Fibroblast of the aortic adventitia (primary cell): ENCODE results near the gene KCNJ5. TPM values are rescaled to one million over a fixed set of nuclear protein-coding genes. Genes with fewer than 3 reads are reported as not detected.

Experiments
- DNase-seq: peaks from one replicate; pipeline ENCODE4 v3.0.0-alpha.2; 2010; ENCODE audit warnings: low read depth
- H3K4me3 ChIP-seq: 2 replicates; pipeline ENCODE4 v1.5.1; 2011; ENCODE audit warnings: low read depth, mild to moderate bottlenecking, control low read depth, low read length, moderate library complexity
- total RNA-seq: library from RNA; depleted of rRNA; stranded (reverse); fragments of >200 nt; gene quantifications from 2 replicates; pipeline ENCODE4 v1.2.3, GENCODE V29; 2012; ENCODE audit warnings: low replicate concordance
- TF ChIP-seq, protein P1 (sequence below): IDR thresholded peaks from 2 replicates; pipeline ENCODE4 v1.5.1; 2011; ENCODE audit warnings: mild to moderate bottlenecking, low read length, control low read depth, inconsistent platforms; ENCODE audit not compliant: insufficient read depth

Gene KCNJ5
- total RNA-seq, 1 donor: 0.09 TPM

DNA sequence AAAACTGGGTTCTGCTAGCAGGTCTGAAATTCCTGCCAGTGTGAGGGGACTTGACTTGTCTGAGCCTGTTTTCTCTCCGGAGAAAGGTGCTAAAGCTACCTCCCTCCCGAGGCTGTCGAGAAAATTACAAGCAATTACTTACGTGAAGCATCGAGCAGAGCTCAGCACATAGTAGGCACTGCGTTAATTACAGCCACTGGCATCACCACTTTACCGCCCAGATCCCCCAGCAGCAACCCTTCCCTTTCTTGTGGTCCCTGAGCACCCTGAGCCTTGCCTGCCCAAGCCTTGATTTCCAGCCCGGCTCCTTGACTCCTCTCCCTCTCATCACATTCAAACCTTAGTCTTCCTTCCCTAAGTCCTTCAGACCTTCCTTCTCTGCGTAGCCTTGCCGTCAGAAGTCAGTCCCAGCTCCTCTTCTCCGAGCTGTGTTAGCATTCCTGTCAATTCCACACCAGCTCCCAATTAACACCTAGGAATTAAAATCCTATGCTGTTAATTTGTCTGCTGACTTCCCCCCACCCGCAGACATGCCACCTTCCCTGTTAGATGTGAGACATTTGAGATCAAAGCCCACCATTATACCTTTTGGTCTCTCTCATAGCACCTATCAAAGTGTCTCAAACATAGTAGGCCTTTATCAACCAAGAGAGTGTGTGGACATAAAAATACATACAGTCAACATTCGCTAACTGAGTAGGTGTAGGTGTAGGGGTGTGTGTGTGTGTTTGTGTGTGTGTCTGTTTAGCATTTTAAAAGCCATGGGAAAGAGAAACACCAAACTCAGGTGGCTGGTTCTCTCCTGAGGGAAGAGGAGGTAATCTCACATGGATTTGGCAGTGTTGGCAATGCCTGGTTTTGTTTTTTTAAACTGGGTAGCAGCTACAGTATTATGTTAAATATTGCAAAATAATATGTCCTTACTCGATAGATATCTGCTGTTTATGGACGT is 2.8 kb upstream of the KCNJ5 start:
- H3K4me3 ChIP-seq: no peak overlapping the region
- TF ChIP-seq, protein P1, sequence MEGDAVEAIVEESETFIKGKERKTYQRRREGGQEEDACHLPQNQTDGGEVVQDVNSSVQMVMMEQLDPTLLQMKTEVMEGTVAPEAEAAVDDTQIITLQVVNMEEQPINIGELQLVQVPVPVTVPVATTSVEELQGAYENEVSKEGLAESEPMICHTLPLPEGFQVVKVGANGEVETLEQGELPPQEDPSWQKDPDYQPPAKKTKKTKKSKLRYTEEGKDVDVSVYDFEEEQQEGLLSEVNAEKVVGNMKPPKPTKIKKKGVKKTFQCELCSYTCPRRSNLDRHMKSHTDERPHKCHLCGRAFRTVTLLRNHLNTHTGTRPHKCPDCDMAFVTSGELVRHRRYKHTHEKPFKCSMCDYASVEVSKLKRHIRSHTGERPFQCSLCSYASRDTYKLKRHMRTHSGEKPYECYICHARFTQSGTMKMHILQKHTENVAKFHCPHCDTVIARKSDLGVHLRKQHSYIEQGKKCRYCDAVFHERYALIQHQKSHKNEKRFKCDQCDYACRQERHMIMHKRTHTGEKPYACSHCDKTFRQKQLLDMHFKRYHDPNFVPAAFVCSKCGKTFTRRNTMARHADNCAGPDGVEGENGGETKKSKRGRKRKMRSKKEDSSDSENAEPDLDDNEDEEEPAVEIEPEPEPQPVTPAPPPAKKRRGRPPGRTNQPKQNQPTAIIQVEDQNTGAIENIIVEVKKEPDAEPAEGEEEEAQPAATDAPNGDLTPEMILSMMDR: no peak
- no peak for DNase-seq

DNA sequence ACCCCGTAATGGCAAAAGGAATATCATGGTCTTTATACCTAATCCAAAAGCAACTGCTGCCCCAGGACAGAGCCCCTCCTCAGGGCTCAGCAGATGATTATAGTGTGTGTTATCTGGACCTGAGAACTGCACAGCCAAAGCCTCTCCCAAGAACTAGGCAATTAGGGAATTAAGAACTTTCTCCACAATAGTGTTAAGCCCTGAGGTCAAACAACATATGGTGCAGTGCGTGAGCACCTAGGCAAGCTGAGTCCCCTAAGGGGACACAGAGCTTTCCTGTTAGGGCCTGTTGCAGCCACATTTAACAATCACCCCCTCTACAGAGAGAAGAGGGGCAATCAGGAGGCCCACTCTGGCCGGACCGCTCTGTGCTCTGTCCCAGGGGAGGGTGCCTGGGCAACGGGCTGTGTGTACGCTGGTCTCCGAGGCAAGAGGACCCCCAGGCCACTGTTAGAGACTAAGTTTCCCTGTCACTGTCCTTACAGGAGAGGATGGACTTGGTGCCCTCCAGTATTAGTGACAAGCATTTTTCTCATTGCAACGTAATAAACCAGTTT is 1.4 kb upstream of the KCNJ5 start:
- DNase-seq: no peak
- H3K4me3 ChIP-seq: no peak overlapping the region
- TF ChIP-seq, protein P1: no peak

DNA sequence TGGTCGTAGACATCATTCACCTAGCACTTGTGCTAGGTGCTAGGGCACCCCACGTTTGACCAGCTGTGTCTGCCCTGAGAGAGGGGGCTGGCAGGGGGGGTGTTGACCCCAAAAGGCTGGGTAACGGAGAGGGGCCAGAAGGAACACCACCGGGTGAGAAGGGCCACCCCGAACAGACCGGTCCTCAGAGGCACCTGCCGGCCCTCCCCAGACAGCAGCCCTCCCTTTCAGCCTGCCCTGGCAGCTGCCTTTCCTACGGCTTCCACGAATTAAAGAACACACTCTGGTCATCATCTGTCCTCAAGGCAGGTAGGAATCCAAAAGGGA is 977 bp upstream of the KCNJ5 start:
- H3K4me3 ChIP-seq: peak overlapping the region; percentile 60

DNA sequence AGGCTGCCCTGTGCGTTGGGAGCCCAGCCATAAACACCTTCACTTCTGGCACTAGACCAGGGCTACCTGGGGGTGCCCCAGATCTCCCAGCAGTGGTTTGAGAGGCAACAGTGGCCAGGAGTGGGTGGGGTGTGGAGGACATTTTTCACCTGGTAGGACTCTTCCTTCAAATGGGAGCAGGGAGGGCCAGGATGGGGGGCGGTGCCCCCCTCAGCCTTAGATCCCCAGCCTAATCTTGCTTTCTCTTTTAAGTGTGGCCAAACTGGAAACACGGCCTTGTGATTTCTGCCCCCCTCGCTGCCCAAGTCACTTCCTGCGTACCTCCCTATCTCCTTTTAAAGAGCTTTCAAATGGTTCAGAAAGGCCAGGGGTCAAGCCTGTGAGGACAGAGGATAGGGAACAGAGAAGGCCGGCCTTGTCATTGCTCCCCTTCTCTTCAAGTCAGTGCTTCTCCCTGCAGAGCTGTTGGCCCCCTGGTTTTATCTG is 800 bp downstream of the KCNJ5 start:
- TF ChIP-seq, protein P1: no peak
- DNase-seq: no peak
- H3K4me3 ChIP-seq: no peak overlapping the region

More for the DNA sequence above, 977 bp upstream of the KCNJ5 start:
- DNase-seq: no peak
- TF ChIP-seq, protein P1: no peak

DNA sequence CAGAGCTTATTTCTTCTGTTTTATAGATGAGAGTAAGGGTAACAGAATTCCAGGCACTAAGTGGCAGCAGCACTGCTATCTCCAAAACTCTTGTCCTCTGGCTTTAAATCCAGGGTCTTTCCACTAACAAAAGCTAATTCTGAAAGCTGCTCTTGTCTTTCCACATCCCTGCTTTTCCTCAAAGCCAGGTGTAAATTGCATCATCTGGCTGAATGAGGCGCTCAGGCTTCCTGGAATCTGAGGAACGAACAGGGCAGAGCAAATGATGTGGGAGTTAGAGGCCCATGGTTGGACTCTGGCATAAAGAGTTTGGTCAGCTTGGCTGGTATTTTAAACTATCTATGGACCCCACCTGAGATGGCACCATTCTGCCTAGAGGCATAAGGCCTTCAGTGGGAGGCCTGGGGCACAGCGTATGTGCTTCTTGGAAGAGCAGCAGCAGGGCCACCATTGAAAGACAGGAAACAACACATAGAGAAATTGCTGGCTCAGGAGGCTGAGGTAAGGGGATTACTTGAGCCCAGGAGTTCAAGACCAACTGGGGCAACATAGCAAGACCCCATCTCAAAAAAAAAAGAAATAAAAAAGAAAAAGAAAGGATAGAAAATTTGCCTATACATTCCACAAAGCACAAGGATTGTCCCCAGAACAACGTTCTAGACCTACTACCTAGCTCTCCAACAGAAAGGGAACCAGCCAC is 1.9 kb downstream of the KCNJ5 start:
- TF ChIP-seq, protein P1: no peak
- no peak for DNase-seq
- H3K4me3 ChIP-seq: no peak overlapping the region

DNA sequence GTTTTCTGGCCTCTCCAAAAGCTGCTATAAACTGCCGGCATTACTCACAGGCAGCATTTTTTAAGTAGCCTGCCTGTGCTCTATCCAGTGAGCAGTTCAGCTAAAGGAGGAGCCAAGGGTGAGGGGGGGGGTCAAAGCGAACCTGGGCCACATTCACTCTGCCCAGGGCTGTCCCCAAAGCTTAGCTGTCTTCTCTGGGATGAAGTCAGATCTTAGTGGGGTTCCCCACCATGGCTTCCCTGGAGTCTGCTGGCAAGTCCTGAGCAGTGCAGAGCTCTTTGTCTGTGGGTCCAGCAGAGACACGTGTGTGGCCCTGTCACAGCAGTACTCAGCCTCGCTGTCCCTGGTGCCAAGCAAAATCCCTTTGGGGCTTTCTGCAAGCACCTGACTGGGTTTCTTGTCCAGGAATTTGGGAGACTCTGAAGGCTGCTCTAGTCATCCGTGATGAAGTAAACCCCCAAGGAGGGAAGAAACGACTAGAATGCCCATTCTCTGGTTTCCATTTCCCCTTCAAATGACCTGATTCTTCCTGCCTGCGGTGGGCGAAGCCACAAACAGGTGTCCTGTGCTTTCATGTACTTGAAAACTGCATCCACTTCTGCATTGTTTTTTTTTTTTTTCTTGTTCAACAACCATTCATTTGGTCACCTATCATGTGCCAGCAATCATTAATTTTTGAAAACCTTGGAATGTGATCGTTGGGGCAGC is 2.6 kb downstream of the KCNJ5 start:
- DNase-seq: no peak
- H3K4me3 ChIP-seq: no peak overlapping the region
- TF ChIP-seq, protein P1: no peak
